HepG2 (cell line): ENCODE results near the gene TLL2. TPM values are rescaled to one million over a fixed set of nuclear protein-coding genes. Genes with fewer than 3 reads are reported as not detected.

Source experiments
- AGO1 ChIP-seq: fragments of 200-400 bp; formaldehyde crosslinking; IDR thresholded peaks from 2 replicates; pipeline ENCODE4 v1.6.1; 2017; ENCODE audit warnings: mild to moderate bottlenecking, low read depth, low read length, moderate library complexity; ENCODE audit not compliant: poor library complexity, severe bottlenecking
- AGO2 ChIP-seq: fragments of 200-400 bp; formaldehyde crosslinking; optimal IDR thresholded peaks from 2 replicates; pipeline ENCODE3; 2017; ENCODE audit warnings: mild to moderate bottlenecking, low read depth, low read length, moderate library complexity
- ARHGAP35 ChIP-seq: sonication (generic); formaldehyde crosslinking; IDR thresholded peaks from 2 replicates; pipeline ENCODE4 v1.9.0; 2022; ENCODE audit warnings: mild to moderate bottlenecking, inconsistent platforms, moderate library complexity, missing genetic modification reagents, borderline replicate concordance
- DPF2 ChIP-seq: sonication (generic); formaldehyde crosslinking; IDR thresholded peaks from 2 replicates; pipeline ENCODE4 v1.4.0; 2020; ENCODE audit warnings: mild to moderate bottlenecking, low read depth, missing genetic modification reagents, borderline replicate concordance
- GFI1 ChIP-seq: sonication (generic); formaldehyde crosslinking; IDR thresholded peaks from 2 replicates; pipeline ENCODE4 v1.5.0; 2020; ENCODE audit warnings: missing genetic modification reagents, mild to moderate bottlenecking, borderline replicate concordance
- GTF3A ChIP-seq: sonication (generic); formaldehyde crosslinking; conservative IDR thresholded peaks from 2 replicates; pipeline ENCODE4 v1.4.0; 2020; ENCODE audit warnings: mild to moderate bottlenecking, missing genetic modification reagents
- HIVEP1 ChIP-seq: sonication (generic); formaldehyde crosslinking; IDR thresholded peaks from 2 replicates; pipeline ENCODE4 v1.4.0; 2020; ENCODE audit warnings: mild to moderate bottlenecking, missing genetic modification reagents
- JUN ChIP-seq: sonication (generic); formaldehyde crosslinking; IDR thresholded peaks from 2 replicates; pipeline ENCODE4 v1.4.0; 2020; ENCODE audit warnings: mild to moderate bottlenecking, missing genetic modification reagents
- KDM6A ChIP-seq: IDR thresholded peaks from 2 replicates; pipeline ENCODE4 v1.6.1; 2016; ENCODE audit warnings: low read depth
- NFRKB ChIP-seq: fragments of 450-650 bp; IDR thresholded peaks from 2 replicates; pipeline ENCODE4 v1.6.1; 2017
- TCF12 ChIP-seq, 2 experiments: fragments of 450-650 bp in 1 of 2; sonication (generic) in 1 of 2; formaldehyde crosslinking in 1 of 2; IDR thresholded peaks; 2 replicates each; pipeline versions ENCODE4 v1.6.1 to v1.8.0; 2017 to 2022; ENCODE audit warnings: antibody characterized with exemption in 1 of 2, mild to moderate bottlenecking in 1 of 2, missing genetic modification reagents in 1 of 2, moderate library complexity in 1 of 2
- ZFP37 ChIP-seq: sonication (generic); formaldehyde crosslinking; IDR thresholded peaks from 2 replicates; pipeline ENCODE4 v1.4.0; 2020; ENCODE audit warnings: missing genetic modification reagents, borderline replicate concordance
- ZKSCAN1 ChIP-seq: fragments of 150-350 bp; IDR thresholded peaks from 2 replicates; pipeline ENCODE4 v1.6.1; 2014; ENCODE audit warnings: low read length
- ZNF264 ChIP-seq: sonication (generic); formaldehyde crosslinking; IDR thresholded peaks from 2 replicates; pipeline ENCODE4 v1.4.0; 2020; ENCODE audit warnings: missing genetic modification reagents
- ZNF337 ChIP-seq: sonication (generic); formaldehyde crosslinking; IDR thresholded peaks from 2 replicates; pipeline ENCODE4 v1.5.1; 2020; ENCODE audit warnings: missing genetic modification reagents, low read depth, mild to moderate bottlenecking, borderline replicate concordance
- ZNF563 ChIP-seq: sonication (generic); formaldehyde crosslinking; IDR thresholded peaks from 2 replicates; pipeline ENCODE4 v1.8.0; 2022; ENCODE audit warnings: mild to moderate bottlenecking, moderate library complexity, missing genetic modification reagents
- polyA plus RNA-seq, 8 experiments: library from polyadenylated mRNA; depleted of rRNA in 3 of 8; stranded (reverse) in 7 of 8; unstranded in 1 of 8; fragments of >200 nt; fragmentation: Illumina TruSeq in 4 of 8; extraction: Trizol in 4 of 8; gene quantifications; 2 replicates each; pipeline versions ENCODE4 v1.2.1 to v1.2.3, GENCODE V29; 2011 to 2016; ENCODE audit warnings: low read depth in 4 of 8, missing spikeins in 1 of 8, mixed read lengths in 1 of 8; ENCODE audit not compliant: insufficient read depth in 1 of 8
- total RNA-seq, 5 experiments: library from RNA; depleted of rRNA; stranded (reverse); fragments of >200 nt; fragmentation: Illumina TruSeq; extraction: Trizol; gene quantifications; 2 replicates each; pipeline ENCODE4 v1.2.3, GENCODE V29; 2016; ENCODE audit warnings: low read depth in 1 of 5
- TF ChIP-seq, protein P1 (sequence below): sonication (generic); formaldehyde crosslinking; IDR thresholded peaks from 2 replicates; pipeline ENCODE4 v1.4.0; 2020; ENCODE audit warnings: missing genetic modification reagents
- TF ChIP-seq, protein P2 (sequence below), 2 experiments: fragments of 450-650 bp in 1 of 2; sonication (generic) in 1 of 2; formaldehyde crosslinking; IDR thresholded peaks; 2 replicates each; pipeline versions ENCODE4 v1.5.0 to v1.8.0; 2020 to 2022; ENCODE audit warnings: mild to moderate bottlenecking in 1 of 2, missing genetic modification reagents in 1 of 2
- TF ChIP-seq, protein P3 (sequence below): sonication (generic); formaldehyde crosslinking; IDR thresholded peaks from 2 replicates; pipeline ENCODE4 v1.5.0; 2020; ENCODE audit warnings: mild to moderate bottlenecking, low read depth, missing genetic modification reagents, borderline replicate concordance
- TF ChIP-seq, protein P4 (sequence below): IDR thresholded peaks from 2 replicates; pipeline ENCODE4 v1.6.1; 2016
- TF ChIP-seq, protein P5 (sequence below): sonication (generic); formaldehyde crosslinking; IDR thresholded peaks from 2 replicates; pipeline ENCODE4 v1.5.0; 2020; ENCODE audit warnings: missing genetic modification reagents, mild to moderate bottlenecking, borderline replicate concordance
- TF ChIP-seq, protein P6 (sequence below): sonication (generic); formaldehyde crosslinking; IDR thresholded peaks from 2 replicates; pipeline ENCODE4 v1.8.0; 2022; ENCODE audit warnings: missing genetic modification reagents, mild to moderate bottlenecking, inconsistent platforms, borderline replicate concordance

TLL2 gene
- total and polyA plus RNA-seq, 2 of the 13 experiments (the other 11 are each of a cell fraction or from before 2014, with no cell fraction given): 0.09 TPM; not detected in 1

DNA sequence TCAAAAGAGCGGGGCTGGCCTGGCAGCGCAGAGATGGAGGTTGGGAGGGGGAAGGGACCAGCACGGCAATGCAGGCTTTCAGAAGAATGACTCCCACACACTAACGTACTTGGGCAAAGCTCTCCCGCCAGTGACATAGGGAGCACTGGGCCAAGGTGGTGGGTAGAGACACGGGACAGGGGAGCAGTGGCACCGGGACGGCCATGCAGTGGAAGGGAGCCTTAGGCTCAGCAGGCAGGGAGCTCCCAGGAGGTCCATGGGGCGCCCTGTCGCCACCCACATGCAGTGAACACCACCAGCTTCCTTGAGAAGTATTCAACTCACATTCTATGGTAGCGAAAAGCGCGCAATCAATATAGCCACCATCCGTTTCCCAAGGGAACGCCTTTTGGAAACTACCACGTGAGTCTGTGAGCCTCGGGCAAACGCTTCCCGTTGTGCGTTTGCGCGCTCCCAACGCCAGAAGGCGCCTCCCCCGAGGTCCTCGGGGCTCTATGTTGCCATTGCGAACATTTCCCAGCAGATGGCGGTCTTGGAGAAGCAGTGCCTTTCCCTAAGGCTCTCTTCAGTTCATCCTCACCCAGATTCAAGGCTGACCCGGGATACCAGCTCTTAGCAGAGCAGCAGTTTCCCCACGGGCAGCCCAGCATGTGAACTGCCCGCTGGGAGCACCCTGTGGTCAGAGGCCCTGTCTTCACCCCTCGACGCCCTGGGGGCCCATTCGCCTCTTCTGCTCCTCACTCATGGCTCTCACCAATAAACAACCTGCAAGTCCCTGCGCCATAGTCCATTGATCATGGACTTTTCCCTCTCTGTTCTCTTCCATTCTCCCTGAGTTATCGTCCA lies 138.5 kb downstream of the TLL2 start (continued):
- TF ChIP-seq, protein P1, sequence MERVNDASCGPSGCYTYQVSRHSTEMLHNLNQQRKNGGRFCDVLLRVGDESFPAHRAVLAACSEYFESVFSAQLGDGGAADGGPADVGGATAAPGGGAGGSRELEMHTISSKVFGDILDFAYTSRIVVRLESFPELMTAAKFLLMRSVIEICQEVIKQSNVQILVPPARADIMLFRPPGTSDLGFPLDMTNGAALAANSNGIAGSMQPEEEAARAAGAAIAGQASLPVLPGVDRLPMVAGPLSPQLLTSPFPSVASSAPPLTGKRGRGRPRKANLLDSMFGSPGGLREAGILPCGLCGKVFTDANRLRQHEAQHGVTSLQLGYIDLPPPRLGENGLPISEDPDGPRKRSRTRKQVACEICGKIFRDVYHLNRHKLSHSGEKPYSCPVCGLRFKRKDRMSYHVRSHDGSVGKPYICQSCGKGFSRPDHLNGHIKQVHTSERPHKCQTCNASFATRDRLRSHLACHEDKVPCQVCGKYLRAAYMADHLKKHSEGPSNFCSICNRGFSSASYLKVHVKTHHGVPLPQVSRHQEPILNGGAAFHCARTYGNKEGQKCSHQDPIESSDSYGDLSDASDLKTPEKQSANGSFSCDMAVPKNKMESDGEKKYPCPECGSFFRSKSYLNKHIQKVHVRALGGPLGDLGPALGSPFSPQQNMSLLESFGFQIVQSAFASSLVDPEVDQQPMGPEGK (CRISPR knock-in tag): no peak
- TF ChIP-seq KDM6A (CRISPR knock-in tag) (no peak), AGO2 (no peak), ZNF563 (CRISPR knock-in tag) (no peak), DPF2 (no peak), GFI1 (no peak), JUN (no peak), ARHGAP35 (no peak), ZKSCAN1 (no peak), GTF3A (CRISPR knock-in tag) (no peak), TCF12 (IDR thresholded peaks at IDR 0.05) (no peak), TCF12 (CRISPR knock-in tag; IDR thresholded peaks at IDR 0.05) (no peak), ZNF264 (CRISPR knock-in tag) (no peak), AGO1 (no peak), ZNF337 (no peak), HIVEP1 (CRISPR knock-in tag) (no peak), NFRKB (no peak), ZFP37 (no peak)
- TF ChIP-seq, protein P2, sequence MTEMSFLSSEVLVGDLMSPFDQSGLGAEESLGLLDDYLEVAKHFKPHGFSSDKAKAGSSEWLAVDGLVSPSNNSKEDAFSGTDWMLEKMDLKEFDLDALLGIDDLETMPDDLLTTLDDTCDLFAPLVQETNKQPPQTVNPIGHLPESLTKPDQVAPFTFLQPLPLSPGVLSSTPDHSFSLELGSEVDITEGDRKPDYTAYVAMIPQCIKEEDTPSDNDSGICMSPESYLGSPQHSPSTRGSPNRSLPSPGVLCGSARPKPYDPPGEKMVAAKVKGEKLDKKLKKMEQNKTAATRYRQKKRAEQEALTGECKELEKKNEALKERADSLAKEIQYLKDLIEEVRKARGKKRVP (CRISPR knock-in tag; IDR thresholded peaks at IDR 0.05): no peak
- TF ChIP-seq, protein P3, sequence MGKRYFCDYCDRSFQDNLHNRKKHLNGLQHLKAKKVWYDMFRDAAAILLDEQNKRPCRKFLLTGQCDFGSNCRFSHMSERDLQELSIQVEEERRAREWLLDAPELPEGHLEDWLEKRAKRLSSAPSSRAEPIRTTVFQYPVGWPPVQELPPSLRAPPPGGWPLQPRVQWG (CRISPR knock-in tag): no peak
- TF ChIP-seq, protein P4, sequence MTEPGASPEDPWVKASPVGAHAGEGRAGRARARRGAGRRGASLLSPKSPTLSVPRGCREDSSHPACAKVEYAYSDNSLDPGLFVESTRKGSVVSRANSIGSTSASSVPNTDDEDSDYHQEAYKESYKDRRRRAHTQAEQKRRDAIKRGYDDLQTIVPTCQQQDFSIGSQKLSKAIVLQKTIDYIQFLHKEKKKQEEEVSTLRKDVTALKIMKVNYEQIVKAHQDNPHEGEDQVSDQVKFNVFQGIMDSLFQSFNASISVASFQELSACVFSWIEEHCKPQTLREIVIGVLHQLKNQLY: no peak
- TF ChIP-seq, protein P5, sequence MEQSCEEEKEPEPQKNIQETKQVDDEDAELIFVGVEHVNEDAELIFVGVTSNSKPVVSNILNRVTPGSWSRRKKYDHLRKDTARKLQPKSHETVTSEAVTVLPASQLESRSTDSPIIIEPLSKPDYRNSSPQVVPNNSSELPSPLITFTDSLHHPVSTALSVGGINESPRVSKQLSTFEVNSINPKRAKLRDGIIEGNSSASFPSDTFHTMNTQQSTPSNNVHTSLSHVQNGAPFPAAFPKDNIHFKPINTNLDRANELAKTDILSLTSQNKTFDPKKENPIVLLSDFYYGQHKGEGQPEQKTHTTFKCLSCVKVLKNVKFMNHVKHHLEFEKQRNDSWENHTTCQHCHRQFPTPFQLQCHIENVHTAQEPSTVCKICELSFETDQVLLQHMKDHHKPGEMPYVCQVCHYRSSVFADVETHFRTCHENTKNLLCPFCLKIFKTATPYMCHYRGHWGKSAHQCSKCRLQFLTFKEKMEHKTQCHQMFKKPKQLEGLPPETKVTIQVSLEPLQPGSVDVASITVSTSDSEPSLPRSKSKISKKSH (CRISPR knock-in tag): no peak; the same call in 1 of the 2 replicates
- TF ChIP-seq, protein P6, sequence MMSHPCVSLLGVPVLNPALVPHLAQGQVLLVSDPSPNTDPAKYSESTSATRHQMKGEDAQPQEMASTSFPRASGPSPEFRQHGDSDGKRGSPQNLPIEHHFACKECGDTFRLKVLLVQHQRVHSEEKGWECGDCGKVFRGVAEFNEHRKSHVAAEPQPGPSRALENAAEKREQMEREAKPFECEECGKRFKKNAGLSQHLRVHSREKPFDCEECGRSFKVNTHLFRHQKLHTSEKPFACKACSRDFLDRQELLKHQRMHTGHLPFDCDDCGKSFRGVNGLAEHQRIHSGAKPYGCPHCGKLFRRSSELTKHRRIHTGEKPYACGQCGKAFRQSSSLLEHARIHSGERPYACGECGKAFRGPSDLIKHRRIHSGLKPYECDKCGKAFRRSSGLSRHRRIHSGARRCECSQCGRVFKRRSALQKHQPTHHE (CRISPR knock-in tag): no peak
